ENCODE data around the gene TSC22D2. TPM values are rescaled to one million over a fixed set of nuclear protein-coding genes. Genes with fewer than 3 reads are reported as not detected.

The TSC22D2 gene
- total RNA-seq, 1 experiment from 2014 or later, result 43.1 TPM

DNA sequence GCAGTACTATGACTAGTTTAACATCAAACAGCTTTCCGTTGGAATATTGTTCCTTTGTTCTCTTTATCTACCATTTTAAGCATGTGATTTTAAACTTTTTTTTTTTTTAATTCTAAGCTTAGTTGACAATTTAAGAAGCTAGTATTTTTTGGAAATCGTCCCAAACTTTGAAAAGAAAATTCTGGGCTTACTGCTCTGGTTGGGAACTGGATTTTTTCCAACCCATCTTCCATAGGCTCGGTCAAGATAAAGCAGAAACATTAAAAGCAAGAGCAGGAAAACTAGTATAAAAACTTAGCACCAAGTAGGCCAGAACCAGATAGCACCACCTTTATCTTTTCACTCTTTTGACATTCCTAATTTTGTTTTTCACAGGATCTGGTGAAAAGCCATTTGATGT is 49.9 kb downstream of the TSC22D2 start:
- intact Hi-C loops (cut with micrococcal nuclease; ENCODE audit: unreplicated experiment) (no loop called here), in situ Hi-C loops (cut with HindIII; ENCODE audit: low pct_unique_long_range_greater_than_20kb, low sequenced_read_pairs) (no loop called here)
- DNase-seq (ENCODE audit: low read depth, low spot score) (no peak), ATAC-seq (no peak)
- POLR2A ChIA-PET, result no interaction called here
- H3K4me1 ChIP-seq (ENCODE audit: control insufficient read depth, insufficient read depth, low read length), result peaks cover 32% of the 10 kb centered on the region
- BruUV-seq (replicated peaks), result no TSS peak
- peaks cover 25% of the 10 kb centered on the region for H3K36me3 ChIP-seq (ENCODE audit: control insufficient read depth, insufficient read depth, low read length)
- H3K9me3 ChIP-seq (ENCODE audit: control insufficient read depth, insufficient read depth, low read depth, low read length), result no peaks in the 10 kb centered on the region
- TF ChIP-seq TCF7L2 (IDR thresholded peaks at IDR 0.05; ENCODE audit: low read depth, low read length), result no peak
- TF ChIP-seq SIN3A (IDR thresholded peaks at IDR 0.05; ENCODE audit: borderline replicate concordance, insufficient read depth, low read depth, low read length), result no peak
- no peak for TF ChIP-seq CTCF (IDR thresholded peaks at IDR 0.05)
- TF ChIP-seq POLR2AphosphoS5 (IDR thresholded peaks at IDR 0.05; ENCODE audit: low read depth, low read length), result no peak
- TF ChIP-seq, protein P1, sequence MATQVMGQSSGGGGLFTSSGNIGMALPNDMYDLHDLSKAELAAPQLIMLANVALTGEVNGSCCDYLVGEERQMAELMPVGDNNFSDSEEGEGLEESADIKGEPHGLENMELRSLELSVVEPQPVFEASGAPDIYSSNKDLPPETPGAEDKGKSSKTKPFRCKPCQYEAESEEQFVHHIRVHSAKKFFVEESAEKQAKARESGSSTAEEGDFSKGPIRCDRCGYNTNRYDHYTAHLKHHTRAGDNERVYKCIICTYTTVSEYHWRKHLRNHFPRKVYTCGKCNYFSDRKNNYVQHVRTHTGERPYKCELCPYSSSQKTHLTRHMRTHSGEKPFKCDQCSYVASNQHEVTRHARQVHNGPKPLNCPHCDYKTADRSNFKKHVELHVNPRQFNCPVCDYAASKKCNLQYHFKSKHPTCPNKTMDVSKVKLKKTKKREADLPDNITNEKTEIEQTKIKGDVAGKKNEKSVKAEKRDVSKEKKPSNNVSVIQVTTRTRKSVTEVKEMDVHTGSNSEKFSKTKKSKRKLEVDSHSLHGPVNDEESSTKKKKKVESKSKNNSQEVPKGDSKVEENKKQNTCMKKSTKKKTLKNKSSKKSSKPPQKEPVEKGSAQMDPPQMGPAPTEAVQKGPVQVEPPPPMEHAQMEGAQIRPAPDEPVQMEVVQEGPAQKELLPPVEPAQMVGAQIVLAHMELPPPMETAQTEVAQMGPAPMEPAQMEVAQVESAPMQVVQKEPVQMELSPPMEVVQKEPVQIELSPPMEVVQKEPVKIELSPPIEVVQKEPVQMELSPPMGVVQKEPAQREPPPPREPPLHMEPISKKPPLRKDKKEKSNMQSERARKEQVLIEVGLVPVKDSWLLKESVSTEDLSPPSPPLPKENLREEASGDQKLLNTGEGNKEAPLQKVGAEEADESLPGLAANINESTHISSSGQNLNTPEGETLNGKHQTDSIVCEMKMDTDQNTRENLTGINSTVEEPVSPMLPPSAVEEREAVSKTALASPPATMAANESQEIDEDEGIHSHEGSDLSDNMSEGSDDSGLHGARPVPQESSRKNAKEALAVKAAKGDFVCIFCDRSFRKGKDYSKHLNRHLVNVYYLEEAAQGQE (IDR thresholded peaks at IDR 0.05; ENCODE audit: insufficient read depth in 1 of 2, low read depth in 2 of 2, low read length in 1 of 2), result no peak
- H3K27ac ChIP-seq (ENCODE audit: low read length), result no peak overlapping the region
- CTCF ChIA-PET, result no interaction called here
- no peaks in the 10 kb centered on the region for H3K27me3 ChIP-seq (ENCODE audit: control insufficient read depth, insufficient read depth, low read length)
- no peak overlapping the region for H3K4me3 ChIP-seq (ENCODE audit: low read depth in 2 of 2, low read length in 2 of 2)

DNA sequence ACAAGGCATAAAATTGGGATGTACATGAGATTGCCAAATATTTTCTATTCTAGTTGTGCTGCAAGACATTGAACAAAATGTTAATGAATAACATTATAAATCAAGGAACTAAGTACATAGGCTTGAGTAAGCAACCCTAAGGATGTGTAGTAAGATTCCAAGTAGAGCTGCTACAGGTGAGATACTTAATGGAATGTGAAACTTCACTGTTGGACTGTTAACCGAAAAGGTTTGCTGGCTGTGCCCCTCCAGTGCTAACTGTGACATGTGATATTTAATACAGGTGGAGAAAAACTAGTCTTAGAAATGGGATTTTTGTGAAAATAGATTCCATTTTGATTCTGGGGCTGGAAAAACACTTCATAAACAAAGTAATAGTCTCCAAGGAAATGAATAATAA is 52.4 kb downstream of the TSC22D2 start:
- in situ Hi-C loops (cut with HindIII; ENCODE audit: low pct_unique_long_range_greater_than_20kb, low sequenced_read_pairs) (no loop called here), intact Hi-C loops (cut with micrococcal nuclease; ENCODE audit: unreplicated experiment) (no loop called here)
- ChIA-PET POLR2A (no interaction called here), CTCF (no interaction called here)
- BruUV-seq (replicated peaks), result no TSS peak
- peaks cover 30% of the 10 kb centered on the region for H3K36me3 ChIP-seq (ENCODE audit: control insufficient read depth, insufficient read depth, low read length)
- H3K4me1 ChIP-seq (ENCODE audit: control insufficient read depth, insufficient read depth, low read length), result peaks cover 10% of the 10 kb centered on the region
- no peak overlapping the region for H3K27ac ChIP-seq (ENCODE audit: low read length)
- no peak for DNase-seq (ENCODE audit: low read depth, low spot score)
- no peaks in the 10 kb centered on the region for H3K9me3 ChIP-seq (ENCODE audit: control insufficient read depth, insufficient read depth, low read depth, low read length)
- TF ChIP-seq CTCF (IDR thresholded peaks at IDR 0.05) (no peak), POLR2AphosphoS5 (IDR thresholded peaks at IDR 0.05; ENCODE audit: low read depth, low read length) (no peak; the same call in 1 of the 2 replicates), SIN3A (IDR thresholded peaks at IDR 0.05; ENCODE audit: borderline replicate concordance, insufficient read depth, low read depth, low read length) (no peak), TCF7L2 (IDR thresholded peaks at IDR 0.05; ENCODE audit: low read depth, low read length) (no peak)
- TF ChIP-seq, protein P1 (IDR thresholded peaks at IDR 0.05; ENCODE audit: insufficient read depth in 1 of 2, low read depth in 2 of 2, low read length in 1 of 2), result no peak
- H3K27me3 ChIP-seq (ENCODE audit: control insufficient read depth, insufficient read depth, low read length), result no peaks in the 10 kb centered on the region
- ATAC-seq, result no peak
- H3K4me3 ChIP-seq (ENCODE audit: low read depth in 2 of 2, low read length in 2 of 2), result no peak overlapping the region
